ENCODE measurements around the gene TAGLN2.

The TAGLN2 gene

GRCh38 chr1:159949123-159949522 is 23.8 kb upstream of the TAGLN2 start:
- no peak for DNase-seq (ENCODE audit: low read depth)

DNA sequence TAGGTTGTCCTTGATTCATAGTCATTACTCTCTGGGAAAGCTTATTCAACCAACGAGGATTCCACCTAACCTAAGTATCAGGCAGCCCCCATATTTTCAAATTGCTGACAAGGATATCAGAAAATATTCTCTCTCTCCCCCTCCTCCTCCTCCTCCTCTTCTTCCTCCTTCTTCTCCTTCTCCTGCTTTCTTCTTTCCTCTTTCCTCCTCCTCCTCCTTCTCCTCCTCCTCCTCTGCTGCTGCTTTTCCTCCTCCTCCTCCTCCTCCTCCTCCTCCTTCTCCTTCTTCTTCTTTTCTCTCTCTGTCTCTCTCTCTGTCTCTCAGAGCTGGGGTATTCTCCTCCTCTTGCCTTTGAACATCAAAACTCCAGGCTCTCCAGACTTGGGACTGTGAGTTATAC is 22.6 kb upstream of the TAGLN2 start:
- DNase-seq (ENCODE audit: low read depth), result no peak

- DNase-seq (ENCODE audit: low read depth), result no peak
Observed at GRCh38 chr1:159946242-159947187, 21.2 kb upstream of the TAGLN2 start.

DNA sequence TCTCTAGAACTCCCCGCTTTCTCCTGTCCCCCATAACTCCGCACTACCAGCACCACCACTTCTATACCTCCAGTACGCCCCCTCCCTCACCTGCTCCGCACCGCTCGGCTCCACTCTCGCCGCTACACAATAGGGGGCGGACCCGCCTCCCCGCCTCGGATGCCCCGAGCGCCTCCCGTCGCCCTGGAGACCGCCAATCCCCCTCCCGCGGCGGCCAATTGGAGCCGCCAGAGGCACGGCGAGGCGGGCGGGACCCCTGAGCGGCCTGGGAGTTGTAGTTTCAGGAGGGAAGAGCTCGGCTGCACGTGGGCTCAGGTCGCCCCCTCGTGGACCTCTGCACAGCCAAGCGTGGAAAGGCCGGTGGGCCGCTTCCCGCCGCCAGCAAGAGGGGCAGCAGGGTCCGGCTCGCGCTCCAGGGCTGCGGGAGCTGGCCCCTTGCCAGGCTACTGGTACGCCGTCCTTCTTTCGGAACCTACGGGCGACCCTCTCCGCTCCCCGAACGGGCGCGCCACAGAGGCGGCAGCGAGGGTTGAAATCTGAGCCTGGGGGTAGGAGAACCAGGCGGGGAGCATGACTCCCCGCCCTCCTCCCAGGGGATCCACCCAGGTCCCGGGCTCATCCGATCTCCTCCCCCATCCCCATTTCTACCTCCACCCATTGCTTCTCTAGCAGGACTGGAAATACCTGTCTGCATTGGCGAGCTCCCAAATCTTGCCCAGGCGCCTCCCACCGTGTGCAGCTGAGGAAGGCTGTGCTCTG is 20.4 kb upstream of the TAGLN2 start, which contains the start of gene IGSF9:
TSS of gene IGSF9 (minus strand) at position 131 of the 759 bp plus-strand sequence. CDS start 2,159 bp downstream, outside the sequence.
- DNase-seq (ENCODE audit: low read depth), result peak; percentile 63

DNA sequence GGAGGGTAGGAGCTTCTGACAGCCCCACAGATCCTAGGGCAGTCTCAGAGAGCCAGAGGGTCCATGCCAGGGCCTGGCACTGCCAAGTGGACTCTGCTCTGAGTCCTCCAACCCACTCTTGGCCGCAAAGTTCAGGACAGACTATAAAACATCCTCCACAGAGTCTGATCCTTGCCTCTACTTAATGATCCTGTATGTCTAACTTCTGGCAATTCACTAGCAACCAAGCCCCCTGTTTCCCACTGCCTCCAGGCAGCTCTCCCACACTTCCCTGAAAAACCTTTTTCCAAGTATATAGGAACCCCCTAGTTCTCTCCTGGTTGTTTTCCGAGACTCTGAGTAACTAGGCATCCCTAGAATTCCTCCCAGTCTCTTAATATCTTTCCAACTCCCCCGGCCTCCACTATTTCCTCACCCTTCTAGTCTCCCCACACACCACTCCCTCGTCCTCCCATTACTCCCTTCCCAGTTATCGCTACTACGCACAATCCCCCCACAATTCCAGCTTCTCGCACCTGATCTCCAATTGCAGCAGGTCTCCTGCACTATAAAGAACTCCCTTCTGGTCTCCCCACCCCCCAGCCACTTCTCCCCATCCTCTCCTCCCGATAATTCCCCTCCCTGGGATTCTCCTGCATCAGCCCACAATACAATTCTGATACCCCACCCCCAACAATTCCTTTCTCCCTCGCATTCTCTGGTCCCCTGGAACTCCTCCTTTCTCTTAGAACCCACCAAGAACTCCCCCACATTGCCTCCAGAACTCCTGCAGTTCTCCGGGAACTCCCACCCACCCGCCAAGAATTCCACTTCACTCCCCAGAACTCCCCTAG is 19.5 kb upstream of the TAGLN2 start:
- DNase-seq (ENCODE audit: low read depth), result no peak

DNA sequence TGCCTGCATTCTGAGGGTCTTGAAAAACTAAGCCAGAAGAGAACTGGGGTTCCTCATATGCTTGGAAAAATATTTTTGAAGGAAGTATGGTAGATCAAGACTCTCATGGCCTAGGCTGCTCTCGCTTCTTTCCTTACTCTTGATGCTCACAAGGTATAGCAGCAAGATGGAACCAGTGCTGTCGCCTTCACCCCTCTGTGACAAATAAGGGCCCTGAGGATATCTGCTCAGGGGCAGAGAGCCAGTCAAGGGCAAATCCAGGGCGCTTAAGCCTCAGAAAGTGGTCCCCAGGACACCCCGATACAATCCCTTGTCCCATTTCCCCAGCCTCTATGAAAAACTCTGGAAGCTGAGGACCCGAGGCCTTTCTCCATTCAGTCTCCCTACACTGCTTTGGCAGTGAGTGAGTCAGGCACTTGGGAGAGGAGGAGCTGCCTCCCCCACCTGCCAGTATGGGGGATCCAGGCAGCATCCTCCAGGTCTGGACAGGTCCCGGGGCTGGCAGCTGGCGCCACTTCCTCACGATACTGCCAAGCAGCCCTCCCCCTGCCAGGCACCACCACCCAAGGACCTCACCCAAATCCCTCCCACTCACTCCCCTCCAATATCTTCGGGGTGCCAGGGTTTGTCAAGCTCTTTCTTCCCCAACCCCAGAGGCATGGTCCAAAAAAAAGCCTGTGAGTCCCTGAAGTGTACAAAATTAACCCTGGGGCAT is 18.8 kb upstream of the TAGLN2 start:
- DNase-seq (ENCODE audit: low read depth), result no peak

- DNase-seq (ENCODE audit: low read depth), result no peak
Observed at GRCh38 chr1:159943278-159943640, 18.0 kb upstream of the TAGLN2 start.

DNA sequence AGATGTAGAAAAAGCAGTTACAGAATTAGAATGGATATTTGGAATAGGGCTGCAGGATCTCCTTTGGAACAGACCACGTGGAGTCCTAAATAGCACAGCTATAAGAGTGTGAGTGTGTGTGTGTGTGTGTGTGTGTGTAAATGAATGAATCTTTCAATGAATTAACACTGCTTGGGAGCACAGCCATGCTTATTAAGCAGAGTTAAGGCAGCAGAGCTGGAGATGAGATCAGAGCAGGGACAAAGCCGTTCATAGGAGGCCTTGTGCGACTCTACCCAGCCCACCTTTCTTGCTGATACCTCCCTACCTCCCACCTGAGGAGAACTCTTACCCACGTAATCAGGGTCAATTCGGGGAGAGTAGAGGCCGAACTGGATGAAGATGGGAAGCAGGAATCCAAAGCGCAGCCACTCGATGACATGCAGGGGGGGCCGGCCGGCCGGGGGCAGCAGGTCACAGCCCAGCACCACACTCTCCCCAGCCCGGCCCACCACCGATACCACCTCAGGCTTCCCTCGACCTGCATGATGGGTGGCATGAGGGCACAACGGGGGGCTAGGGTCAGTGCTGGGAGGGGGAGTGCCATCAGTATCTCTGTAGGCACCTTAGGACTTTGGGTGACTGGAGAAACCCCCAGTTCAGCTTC is 17.4 kb upstream of the TAGLN2 start:
- no peak for DNase-seq (ENCODE audit: low read depth)

DNA sequence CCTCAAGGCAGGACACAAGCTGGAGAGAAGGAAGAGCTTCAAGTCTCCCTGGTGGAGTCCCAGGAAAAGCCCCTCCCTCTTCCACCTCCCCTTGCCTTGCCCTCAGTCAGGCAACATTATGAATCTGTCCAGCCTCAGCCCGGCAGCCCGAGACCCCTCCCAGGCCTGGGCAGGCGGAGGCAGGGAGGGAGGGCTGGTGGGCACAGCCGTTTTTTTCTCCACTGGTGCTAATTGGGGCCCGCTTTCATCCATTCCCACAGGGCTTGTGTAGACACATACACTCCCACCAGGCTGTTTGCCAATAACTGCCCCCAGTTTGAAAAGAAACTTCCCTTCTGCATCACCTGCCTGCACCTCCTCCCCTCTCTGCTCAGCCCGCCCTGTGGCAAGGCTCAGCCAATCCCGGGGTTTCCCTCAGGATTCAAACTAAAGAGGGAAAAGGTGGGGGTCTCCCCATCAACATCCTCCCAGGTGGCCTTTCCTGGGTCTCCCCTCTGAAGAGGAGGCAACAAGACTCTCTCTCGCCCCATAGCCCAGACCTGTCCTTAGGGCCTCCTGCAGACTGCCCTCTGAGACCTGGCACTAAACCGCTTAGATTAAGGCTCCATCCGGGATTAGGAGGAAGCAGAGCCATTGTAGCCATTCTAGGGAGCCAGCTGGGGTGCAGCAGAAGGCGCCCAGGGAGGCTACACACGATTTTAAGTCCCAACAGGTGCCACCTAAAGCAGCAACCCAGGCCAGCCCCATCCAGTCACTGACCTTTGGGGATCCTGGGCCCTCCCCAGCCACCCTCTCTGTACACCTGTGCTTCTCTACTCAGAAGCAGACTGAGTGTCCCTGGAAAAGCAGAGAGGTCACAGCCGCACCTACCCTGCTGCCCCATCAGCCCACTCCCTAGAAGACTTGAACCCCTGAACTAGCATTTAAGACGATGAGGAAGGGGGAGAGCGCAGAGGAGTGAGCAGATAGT is 16.6 kb upstream of the TAGLN2 start:
- DNase-seq (ENCODE audit: low read depth), result no peak

- no peak for DNase-seq (ENCODE audit: low read depth)
Observed at GRCh38 chr1:159941141-159941540, 15.8 kb upstream of the TAGLN2 start.

DNA sequence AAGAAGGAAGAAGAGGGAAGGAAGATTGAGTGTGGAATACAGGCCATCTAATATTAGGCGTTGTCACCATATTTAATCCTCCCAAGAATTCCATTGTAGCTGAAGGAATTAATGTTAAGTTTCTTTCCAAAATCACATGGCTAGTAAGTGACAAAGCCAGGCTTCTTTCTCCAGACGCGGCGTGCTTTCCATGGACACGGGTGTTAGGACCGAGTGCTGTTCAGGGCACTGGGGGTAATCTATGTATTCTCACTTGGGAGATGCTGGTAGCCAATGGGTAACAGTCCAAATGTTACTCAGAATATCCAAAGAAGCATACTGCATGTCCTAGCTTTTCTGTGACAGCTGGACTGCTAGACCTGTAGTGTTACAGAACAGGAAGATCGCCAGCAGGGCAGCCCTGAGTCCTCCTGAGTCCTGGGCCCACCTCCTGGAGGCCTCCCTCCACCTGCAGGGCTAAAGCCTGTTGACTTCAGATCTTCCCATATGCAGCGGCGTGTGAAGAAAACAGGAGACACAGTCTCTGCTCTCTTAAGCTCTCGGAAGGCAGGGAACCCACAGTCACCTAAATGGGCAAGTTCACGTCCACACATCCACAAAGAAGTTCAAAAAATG is 14.8 kb upstream of the TAGLN2 start:
- no peak for DNase-seq (ENCODE audit: low read depth)

DNA sequence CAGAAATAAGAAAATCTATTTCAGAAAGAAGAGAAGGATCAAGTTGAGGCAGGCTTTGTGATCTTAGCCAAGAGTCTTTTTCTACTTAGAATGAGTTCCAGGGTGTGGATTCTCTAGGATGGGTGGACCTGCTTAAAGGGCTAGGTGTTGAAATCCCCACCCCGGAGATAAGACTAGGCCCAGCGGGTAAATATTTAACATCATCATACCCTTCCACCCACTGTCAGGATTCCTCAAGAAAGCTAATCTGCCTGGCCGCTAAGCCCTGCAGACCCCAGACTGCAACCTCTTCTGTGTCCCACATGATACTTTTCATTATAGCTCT is 14.3 kb upstream of the TAGLN2 start:
- DNase-seq (ENCODE audit: low read depth), result no peak

DNA sequence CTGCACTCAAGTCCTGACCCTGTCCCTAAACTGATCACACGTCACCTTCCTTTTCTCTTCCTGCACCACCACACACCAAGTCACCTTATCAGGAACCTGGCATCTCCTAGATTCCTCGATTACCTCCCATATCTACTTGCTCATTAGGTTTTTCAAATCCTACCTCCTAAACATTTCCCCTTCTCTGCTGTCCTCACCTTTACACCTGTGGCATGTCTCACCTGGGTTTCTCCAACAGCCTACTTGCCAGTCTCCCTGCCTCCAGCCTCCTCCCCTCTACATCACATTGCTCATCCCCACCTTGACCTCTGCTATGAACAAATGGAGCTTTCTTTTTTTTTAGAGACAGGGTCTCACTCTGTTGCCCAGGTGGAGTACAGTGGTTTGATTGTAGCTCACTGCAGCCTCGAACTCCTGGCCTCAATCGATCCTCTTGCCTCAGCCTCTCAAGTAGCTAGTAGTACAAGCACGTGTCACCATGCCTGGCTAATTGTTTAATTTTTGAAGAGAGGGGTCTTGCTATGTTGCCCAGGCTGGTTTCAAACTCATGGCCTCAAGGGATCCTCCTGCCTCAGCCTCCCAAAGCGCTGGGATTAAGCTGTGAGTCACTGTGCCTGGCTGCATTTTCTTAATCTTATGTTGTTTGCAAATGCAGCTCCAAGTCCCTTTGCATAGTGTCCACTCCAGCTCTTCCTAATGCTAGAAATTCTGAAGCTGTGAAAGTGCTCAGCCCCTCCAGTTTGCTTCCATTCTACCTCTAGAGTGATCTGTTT is 13.8 kb upstream of the TAGLN2 start:
- DNase-seq (ENCODE audit: low read depth), result no peak

- DNase-seq (ENCODE audit: low read depth), result no peak
Observed at GRCh38 chr1:159938211-159938852, 13.0 kb upstream of the TAGLN2 start.

- DNase-seq (ENCODE audit: low read depth), result no peak
Observed at GRCh38 chr1:159937054-159937750, 11.9 kb upstream of the TAGLN2 start.

GRCh38 chr1:159936273-159936904 is 11.1 kb upstream of the TAGLN2 start:
- peak; percentile 69 for DNase-seq (ENCODE audit: low read depth)

DNA sequence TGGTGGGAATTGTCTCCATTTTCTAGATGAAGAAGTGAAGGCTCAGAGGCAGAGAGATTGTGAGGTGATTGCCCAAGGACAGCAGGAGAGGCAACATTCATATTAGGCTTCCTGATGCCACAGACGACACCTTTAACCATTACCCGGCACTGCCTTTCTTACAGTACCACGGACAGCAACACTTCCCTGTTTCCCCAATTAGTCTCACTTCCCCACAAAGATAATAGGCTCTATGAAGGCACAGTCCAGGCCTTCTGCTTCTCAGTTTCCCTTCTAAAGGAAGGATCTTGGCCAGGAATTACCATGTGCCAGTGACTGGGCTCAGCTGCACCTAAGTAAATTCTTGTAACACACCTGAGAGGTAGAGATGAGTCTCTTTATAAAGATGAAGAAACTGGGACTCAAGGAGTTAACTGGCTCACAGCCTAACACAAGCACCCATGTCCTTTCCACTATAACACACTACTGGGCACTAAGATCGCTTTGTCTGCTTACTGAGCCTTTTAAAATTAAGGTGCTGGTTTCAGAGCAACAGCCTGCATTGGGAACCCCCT is 10.5 kb upstream of the TAGLN2 start:
- DNase-seq (ENCODE audit: low read depth), result no peak

Data from activated T-helper 1 cell treated with Interleukin-2 at 50 U/mL for 16 hours (primary cell).